NK-92 (cell line): Measurements from ENCODE around the gene PRKCB.

Experiments used
- DNase-seq: peaks from one replicate; lab custom pipeline; 2025; ENCODE audit not compliant: unreplicated experiment; lab: John Stamatoyannopoulos, UW

Gene PRKCB

GRCh38 chr16:23836078-23836403 lies 258 bp downstream of the PRKCB start:
- DNase-seq: no peak

- DNase-seq: no peak
Observed at GRCh38 chr16:23836404-23837311, 875 bp downstream of the PRKCB start.

GRCh38 chr16:23837553-23838308 lies 1.9 kb downstream of the PRKCB start:
- no peak for DNase-seq

GRCh38 chr16:23838485-23839142 lies 2.8 kb downstream of the PRKCB start:
- no peak for DNase-seq

- no peak for DNase-seq
Observed at GRCh38 chr16:23840310-23840709, 4.5 kb downstream of the PRKCB start.

GRCh38 chr16:23842137-23842600 lies 6.4 kb downstream of the PRKCB start:
- DNase-seq: no peak

GRCh38 chr16:23843143-23843542 lies 7.4 kb downstream of the PRKCB start:
- no peak for DNase-seq

GRCh38 chr16:23847251-23847650 lies 11.5 kb downstream of the PRKCB start:
- DNase-seq: no peak

GRCh38 chr16:23847948-23848347 lies 12.2 kb downstream of the PRKCB start:
- no peak for DNase-seq

GRCh38 chr16:23848958-23849357 lies 13.2 kb downstream of the PRKCB start:
- DNase-seq: no peak

GRCh38 chr16:23852794-23853562 lies 17.2 kb downstream of the PRKCB start:
- no peak for DNase-seq

GRCh38 chr16:23855010-23855409 lies 19.2 kb downstream of the PRKCB start:
- DNase-seq: no peak

GRCh38 chr16:23856251-23856709 lies 20.5 kb downstream of the PRKCB start:
- DNase-seq: no peak

- DNase-seq: no peak
Observed at GRCh38 chr16:23857256-23857880, 21.6 kb downstream of the PRKCB start.

- DNase-seq: no peak
Observed at GRCh38 chr16:23857881-23858269, 22.1 kb downstream of the PRKCB start.

- no peak for DNase-seq
Observed at GRCh38 chr16:23858542-23858941, 22.8 kb downstream of the PRKCB start.

GRCh38 chr16:23859713-23860269 lies 24.0 kb downstream of the PRKCB start:
- DNase-seq: no peak

GRCh38 chr16:23861874-23862273 lies 26.1 kb downstream of the PRKCB start:
- no peak for DNase-seq

GRCh38 chr16:23862556-23862955 lies 26.8 kb downstream of the PRKCB start:
- no peak for DNase-seq
